H7 (cell line): ENCODE data around the gene TSEN2. TPM values are rescaled to one million over a fixed set of nuclear protein-coding genes. Genes with fewer than 3 reads are reported as not detected.

Source experiments
- DNase-seq: peaks from one replicate; pipeline ENCODE4 v3.0.0; 2012
- H3K27me3 ChIP-seq: 2 replicates; pipeline ENCODE4 v1.6.0; 2011; ENCODE audit warnings: mild to moderate bottlenecking, low read length; ENCODE audit not compliant: control insufficient read depth, insufficient read depth
- H3K36me3 ChIP-seq: replicated peaks from 2 replicates; pipeline ENCODE4 v1.5.1; 2011; ENCODE audit warnings: low read length; ENCODE audit not compliant: control insufficient read depth, insufficient read depth
- H3K4me3 ChIP-seq: 2 replicates; pipeline ENCODE4 v1.5.1; 2011; ENCODE audit warnings: low read depth, mild to moderate bottlenecking, control low read depth, low read length, moderate library complexity; ENCODE audit not compliant: insufficient read depth
- total RNA-seq: library from RNA; depleted of rRNA; stranded (reverse); fragments of >200 nt; shearing (Covaris generic); gene quantifications from 2 replicates; pipeline ENCODE4 v1.2.3, GENCODE V29; 2014

Gene TSEN2
- total RNA-seq, 1 experiment from 2014 or later: 19.3 TPM

- peak overlapping the region; percentile 93 for H3K4me3 ChIP-seq
- peaks cover 4% of the 10 kb centered on the region; the same call in 1 of the 2 replicates for H3K27me3 ChIP-seq
- DNase-seq: no peak
- H3K36me3 ChIP-seq: no peaks in the 10 kb centered on the region
These were observed 73.3 kb downstream of the TSEN2 start for GRCh38 chr3:12557473-12558100.

DNA sequence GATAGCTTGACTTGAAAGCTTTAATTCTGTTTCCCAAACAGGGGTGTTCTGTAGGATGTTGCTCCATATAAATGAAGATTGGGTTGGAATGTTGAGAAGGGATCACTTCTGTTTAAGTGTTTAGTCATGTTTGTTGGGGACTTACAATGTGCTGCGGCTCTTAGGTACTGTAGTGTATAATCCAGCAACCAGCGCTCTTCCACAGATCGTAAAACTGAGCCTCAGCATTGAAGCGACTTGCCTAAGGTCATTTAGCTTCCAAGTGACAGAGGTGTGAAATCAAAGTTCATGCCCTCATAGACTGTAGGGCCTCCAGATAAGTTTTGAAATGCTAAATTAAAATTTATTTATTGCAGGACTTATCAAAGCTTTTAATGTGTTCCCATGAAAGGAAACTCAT is 74.4 kb downstream of the TSEN2 start:
- Histone ChIP-seq H3K27me3 (peaks cover 4% of the 10 kb centered on the region; the same call in 1 of the 2 replicates), H3K4me3 (no peak overlapping the region), H3K36me3 (no peaks in the 10 kb centered on the region)
- no peak for DNase-seq

DNA sequence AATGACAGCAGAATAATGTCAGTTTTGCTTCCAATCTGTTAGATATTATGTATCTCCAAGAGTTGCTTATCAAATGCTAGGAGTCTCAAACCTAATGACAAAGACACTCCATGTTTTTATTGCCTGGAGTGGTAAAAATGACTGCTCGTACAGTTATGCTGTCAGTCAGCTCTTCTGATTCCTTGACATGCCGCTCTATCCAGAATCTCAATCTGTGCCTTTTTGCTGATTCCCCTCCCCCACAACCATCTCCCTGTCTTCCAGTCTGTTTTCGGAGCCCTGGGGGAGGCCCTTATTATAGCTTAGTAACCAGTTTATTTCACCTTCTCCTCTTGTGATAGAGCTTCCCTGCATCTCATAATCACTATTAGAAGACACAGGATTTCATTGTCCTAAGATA is 75.2 kb downstream of the TSEN2 start:
- DNase-seq: peak; percentile 17
- H3K4me3 ChIP-seq: no peak overlapping the region
- no peaks in the 10 kb centered on the region for H3K36me3 ChIP-seq
- H3K27me3 ChIP-seq: peaks cover under 1% of the 10 kb centered on the region; the same call in 1 of the 2 replicates

DNA sequence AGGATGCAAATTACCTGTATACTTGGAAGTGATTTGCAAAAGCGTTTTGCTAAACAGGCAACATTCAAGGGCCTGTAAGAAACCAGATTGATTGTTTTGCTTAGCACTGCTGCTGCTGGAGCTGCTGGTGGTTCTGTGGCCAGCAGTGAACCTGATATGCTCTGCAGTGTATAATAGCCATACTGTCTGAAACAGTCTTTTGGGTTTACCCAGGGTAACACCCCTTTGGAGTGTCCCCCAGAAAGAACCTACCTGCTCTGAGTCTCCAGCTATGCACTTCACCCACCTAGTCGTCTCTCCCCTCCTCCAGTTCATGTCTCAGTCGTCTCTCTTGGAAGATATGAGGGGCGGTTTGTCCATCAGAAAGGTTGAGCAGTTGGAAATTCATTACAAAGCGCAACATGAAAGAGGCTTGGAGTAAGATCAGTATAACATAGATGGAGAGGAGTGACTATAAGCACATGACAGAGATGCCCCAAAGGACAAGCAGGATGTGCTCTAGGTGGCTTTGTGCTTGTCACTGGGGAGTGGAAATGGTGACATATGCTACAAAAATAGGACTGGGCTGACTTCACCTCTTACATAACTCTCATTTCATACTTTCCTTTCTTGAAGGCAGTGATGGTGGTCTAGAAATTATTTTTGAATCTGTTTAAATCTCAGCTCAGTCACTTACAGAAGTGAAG is 76.4 kb downstream of the TSEN2 start:
- no peaks in the 10 kb centered on the region for H3K27me3 ChIP-seq
- no peak overlapping the region for H3K4me3 ChIP-seq
- no peaks in the 10 kb centered on the region for H3K36me3 ChIP-seq
- DNase-seq: no peak

DNA sequence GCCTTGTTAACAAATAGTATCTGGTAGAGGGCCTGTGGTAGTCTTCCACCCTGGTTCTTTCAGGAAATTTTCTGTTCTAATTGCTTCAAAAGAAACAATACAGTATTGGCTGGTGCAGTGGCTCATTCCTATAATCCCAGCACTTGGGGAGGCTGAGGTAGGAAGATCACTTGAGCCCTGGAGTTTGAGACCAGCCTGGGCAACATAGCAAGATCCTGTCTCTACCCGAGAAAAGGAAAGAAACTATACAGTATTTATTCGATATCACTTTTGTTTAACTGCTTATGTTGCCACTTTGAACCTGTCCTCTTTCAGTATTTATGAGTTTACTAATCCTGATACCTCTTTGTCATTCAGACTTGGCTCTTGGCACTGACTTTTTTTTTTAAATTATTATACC is 77.1 kb downstream of the TSEN2 start:
- DNase-seq: no peak
- Histone ChIP-seq H3K27me3 (no peaks in the 10 kb centered on the region), H3K4me3 (no peak overlapping the region), H3K36me3 (no peaks in the 10 kb centered on the region)

DNA sequence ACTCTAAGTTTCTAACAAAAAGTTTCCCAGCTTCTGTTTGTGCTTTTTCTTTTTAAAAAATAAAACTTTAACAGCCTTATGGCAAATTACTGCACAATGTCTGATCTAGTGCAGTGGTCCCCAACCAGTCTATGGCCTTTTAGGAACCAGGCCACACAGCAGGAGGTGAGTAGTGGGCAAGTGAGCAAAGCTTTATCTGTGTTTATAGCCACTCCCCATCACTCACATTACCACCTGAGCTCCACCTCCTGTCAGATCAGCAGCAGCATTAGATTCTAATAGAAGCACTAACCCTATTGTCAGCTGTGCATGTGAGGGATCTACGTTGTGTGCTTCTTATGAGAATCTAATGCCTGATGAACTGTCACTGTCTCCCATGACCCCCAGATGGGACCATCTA is 78.2 kb downstream of the TSEN2 start:
- DNase-seq: no peak
- Histone ChIP-seq H3K36me3 (no peaks in the 10 kb centered on the region), H3K4me3 (no peak overlapping the region), H3K27me3 (no peaks in the 10 kb centered on the region)

- H3K36me3 ChIP-seq: peaks cover 13% of the 10 kb centered on the region
- H3K27me3 ChIP-seq: no peaks in the 10 kb centered on the region
- no peak overlapping the region for H3K4me3 ChIP-seq
- DNase-seq: no peak
These were observed 82.7 kb downstream of the TSEN2 start for GRCh38 chr3:12566976-12567375.

DNA sequence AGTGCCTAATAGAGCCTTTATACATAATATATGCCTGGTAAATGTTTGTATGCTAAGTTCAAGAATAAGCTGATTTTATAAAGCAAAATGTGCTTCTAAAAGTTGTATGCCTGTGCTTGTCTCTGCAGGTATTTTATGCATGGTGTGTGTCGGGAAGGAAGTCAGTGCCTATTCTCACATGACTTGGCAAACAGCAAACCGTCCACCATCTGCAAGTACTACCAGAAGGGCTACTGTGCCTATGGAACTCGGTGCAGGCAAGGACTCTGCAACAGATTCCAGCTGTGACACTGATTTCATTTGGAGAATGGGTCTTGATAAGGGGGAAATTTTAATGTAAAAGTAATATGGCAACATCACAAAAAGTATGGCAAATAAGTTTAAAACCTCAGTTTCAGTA is 84.5 kb downstream of the TSEN2 start:
- Histone ChIP-seq H3K36me3 (peaks cover 22% of the 10 kb centered on the region), H3K27me3 (no peaks in the 10 kb centered on the region), H3K4me3 (no peak overlapping the region)
- no peak for DNase-seq

DNA sequence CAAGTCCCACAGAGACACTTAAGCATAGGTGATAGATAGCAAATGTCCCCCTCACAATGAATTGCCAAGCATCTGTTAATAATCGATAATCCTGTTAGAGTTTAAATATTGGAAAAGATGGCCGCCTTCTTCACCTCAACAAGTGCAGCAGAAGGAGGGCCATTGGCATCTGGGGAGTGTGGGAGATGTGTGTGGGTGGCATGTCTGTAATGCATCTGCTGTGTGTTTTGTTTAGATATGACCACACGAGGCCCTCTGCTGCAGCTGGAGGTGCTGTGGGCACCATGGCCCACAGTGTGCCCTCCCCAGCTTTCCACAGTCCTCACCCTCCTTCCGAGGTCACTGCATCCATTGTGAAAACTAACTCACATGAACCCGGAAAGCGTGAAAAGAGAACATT is 85.6 kb downstream of the TSEN2 start:
- Histone ChIP-seq H3K36me3 (peaks cover 32% of the 10 kb centered on the region), H3K27me3 (no peaks in the 10 kb centered on the region), H3K4me3 (no peak overlapping the region)
- DNase-seq: no peak

- Histone ChIP-seq H3K4me3 (no peak overlapping the region), H3K36me3 (peaks cover 40% of the 10 kb centered on the region), H3K27me3 (no peaks in the 10 kb centered on the region)
- DNase-seq: no peak
These were observed 87.7 kb downstream of the TSEN2 start for GRCh38 chr3:12571986-12572385.

- Histone ChIP-seq H3K4me3 (no peak overlapping the region), H3K27me3 (no peaks in the 10 kb centered on the region), H3K36me3 (peaks cover 40% of the 10 kb centered on the region)
- DNase-seq: no peak
These were observed 89.9 kb downstream of the TSEN2 start for GRCh38 chr3:12574131-12574530.

GRCh38 chr3:12574661-12575060 is 90.4 kb downstream of the TSEN2 start:
- Histone ChIP-seq H3K36me3 (peaks cover 37% of the 10 kb centered on the region), H3K27me3 (no peaks in the 10 kb centered on the region), H3K4me3 (no peak overlapping the region)
- DNase-seq: no peak

GRCh38 chr3:12577379-12577778 is 93.1 kb downstream of the TSEN2 start:
- H3K4me3 ChIP-seq: no peak overlapping the region
- H3K36me3 ChIP-seq: peaks cover 36% of the 10 kb centered on the region
- H3K27me3 ChIP-seq: no peaks in the 10 kb centered on the region
- DNase-seq: no peak

- peaks cover 39% of the 10 kb centered on the region for H3K36me3 ChIP-seq
- no peak overlapping the region for H3K4me3 ChIP-seq
- DNase-seq: no peak
- H3K27me3 ChIP-seq: no peaks in the 10 kb centered on the region
These were observed 94.5 kb downstream of the TSEN2 start for GRCh38 chr3:12578742-12579141.

- H3K4me3 ChIP-seq: no peak overlapping the region
- H3K27me3 ChIP-seq: no peaks in the 10 kb centered on the region
- DNase-seq: no peak
- peaks cover 39% of the 10 kb centered on the region for H3K36me3 ChIP-seq
These were observed 95.2 kb downstream of the TSEN2 start for GRCh38 chr3:12579456-12579855.
